GM18951 (cell line): Measurements from ENCODE around the gene ZNF846.
"Not testable (repeated sequence)": the region's sequence is repeated elsewhere in the genome, so short reads cannot be mapped to it uniquely, and the experiment has no call there.

Experiments
- POLR2A ChIP-seq: IDR thresholded peaks from 4 replicates; pipeline ENCODE4 v1.6.1; 2011; ENCODE audit warnings: mild to moderate bottlenecking; ENCODE audit not compliant: insufficient read length, insufficient read depth; ENCODE audit errors: extremely low read depth
- in situ Hi-C: fragments of 300-500 bp; cut with MboI; formaldehyde crosslinking; loops from one replicate; pipeline ENCODE4 v1.12.0; 2022; ENCODE audit warnings: low sequenced_read_pairs, mixed read lengths, inconsistent platforms; ENCODE audit not compliant: unreplicated experiment

ZNF846 gene

DNA sequence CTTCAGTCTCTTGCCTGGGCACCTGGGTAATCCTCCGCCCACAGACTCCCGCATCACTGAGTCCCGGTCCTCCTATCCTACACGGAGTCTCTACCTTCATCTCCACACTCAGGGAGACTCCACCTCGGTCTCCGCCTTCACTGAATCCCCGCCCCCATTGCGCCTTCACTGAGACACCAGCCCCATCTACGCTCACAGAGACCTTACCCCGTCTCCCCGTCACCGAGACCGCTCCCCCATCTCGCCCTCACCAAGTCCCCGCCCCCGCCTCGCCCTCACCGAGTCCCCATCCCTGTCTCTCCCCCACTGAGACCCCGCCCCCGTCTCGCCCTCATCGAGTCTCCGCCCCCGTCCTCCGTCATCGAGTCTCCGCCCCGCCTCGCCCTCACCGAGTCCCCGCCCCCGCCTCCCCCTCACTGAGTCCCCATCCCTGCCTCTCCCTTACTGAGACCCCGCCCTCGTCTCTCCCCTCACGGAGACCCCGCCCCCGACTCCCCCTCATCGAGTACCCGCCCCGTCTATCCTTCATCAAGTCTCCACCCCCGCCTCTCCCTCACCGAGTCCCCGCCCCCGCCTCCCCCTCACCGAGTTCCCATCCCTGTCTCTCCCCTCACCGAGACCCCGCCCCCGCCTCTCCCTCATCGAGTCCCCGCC, 23.1 kb upstream of the ZNF846 start:
- in situ Hi-C loops, result no loop called here

DNA sequence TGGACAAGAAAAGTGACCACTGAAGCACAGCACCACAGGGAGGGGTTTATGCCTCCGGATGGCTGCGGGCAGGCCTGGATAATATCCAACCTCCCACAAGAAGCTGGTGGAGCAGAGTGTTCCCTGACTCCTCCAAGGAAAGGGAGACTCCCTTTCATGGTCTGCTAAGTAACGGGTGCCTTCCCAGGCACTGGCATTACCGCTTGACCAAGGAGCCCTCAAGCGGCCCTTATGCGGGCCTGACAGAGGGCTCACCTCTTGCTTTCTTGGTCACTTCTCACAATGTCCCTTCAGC, 22.5 kb upstream of the ZNF846 start:
- in situ Hi-C loops, result not testable (repeated sequence)

More for the DNA sequence above, 23.1 kb upstream of the ZNF846 start:
- no peak for TF ChIP-seq POLR2A

DNA sequence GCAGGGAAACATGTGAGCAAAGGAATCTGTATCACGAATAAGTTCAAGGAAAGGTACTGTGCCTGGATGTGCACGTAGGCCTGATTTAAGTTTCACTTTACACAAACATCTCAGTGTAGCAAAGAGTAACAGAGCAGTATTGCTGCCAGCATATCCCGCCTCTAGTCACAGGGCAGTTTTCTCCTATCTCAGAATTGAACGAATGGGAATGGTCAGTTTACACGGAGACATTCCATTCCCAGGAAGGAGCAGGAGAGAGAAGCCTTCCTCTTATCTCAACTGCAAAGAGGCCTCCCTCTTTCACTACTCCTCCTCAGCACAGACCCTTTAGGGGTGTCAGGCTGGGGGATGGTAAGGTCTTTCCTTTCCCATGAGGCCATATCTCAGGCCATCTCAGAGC, 21.0 kb upstream of the ZNF846 start:
- in situ Hi-C loops, result not testable (repeated sequence)

DNA sequence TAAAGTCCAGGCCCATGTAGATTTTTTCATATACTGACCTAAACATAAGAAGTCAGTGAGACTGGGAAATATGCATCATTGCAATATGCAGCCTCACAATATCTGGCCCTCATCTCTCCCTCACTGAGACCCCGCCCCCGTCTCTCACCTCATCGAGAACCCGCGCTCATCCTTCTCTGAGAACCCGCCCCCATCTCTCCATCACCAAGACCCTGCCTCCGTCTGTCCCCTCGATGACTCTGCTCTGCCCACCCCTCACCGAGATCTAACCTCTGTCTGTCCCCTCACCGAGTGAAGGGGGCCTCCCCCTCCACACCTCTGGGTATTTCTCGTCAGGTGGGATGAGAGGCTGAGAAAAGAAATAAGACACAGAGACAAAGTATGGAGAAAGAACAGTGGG, 20.5 kb upstream of the ZNF846 start:
- no peak for TF ChIP-seq POLR2A
- in situ Hi-C loops, result no loop called here

DNA sequence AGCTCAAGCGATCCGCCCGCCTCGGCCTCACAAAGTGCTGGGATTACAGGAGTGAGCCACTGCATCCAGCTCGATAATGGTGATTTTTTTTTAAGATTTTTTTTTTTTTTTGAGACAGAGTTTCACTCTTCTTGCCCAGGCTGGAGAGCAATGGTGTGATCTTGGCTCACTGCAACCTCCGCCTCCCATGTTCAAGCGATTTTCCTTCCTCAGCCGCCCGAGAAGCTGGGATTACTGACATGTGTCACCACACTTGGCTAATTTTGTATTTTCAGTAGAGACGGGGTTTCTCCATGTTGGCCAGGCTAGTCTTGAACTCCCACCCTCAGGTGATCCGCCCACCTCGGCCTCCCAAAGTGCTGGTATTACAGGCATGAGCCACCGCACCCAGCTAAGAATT, 20.1 kb upstream of the ZNF846 start:
- in situ Hi-C loops, result not testable (repeated sequence)

DNA sequence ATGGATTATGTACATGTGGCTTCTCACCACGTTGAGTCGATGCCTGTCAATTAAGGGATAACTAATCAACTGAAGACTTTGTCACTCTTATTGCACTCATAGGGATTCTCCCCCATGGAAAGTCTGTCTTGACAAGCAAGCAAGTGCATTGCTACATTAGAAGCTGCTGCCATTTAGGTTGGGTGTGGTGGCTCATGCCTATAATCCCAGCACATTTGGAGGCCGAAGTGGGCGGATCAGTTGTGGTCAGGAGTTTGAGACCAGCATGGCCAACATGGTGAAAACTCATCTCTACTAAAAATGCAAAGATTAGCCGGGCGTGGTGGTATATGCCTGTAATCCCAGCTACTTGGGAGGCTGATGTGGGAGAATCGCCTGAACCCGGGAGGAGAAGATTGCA, 18.3 kb upstream of the ZNF846 start:
- in situ Hi-C loops, result no loop called here
- no peak for TF ChIP-seq POLR2A

DNA sequence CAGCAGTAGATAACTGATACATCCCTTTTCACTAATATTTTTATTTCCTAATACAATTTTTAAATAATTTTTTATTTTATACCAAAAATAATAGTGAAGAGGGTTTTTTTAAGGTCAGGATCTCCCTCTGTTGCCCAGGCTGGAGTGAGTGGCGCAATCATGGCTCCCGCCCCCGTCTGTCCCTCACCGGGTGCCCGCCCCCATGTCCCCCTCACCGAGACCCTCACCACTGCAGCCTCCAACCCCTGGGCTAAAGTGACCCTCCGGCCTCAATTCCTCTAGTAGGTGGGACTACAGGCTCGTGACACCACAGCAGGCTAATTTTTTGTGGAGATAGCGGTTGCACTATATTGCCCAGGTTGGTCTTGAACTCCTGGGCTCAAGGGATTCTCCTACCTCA, 17.8 kb upstream of the ZNF846 start:
- in situ Hi-C loops, result no loop called here
- TF ChIP-seq POLR2A, result no peak

DNA sequence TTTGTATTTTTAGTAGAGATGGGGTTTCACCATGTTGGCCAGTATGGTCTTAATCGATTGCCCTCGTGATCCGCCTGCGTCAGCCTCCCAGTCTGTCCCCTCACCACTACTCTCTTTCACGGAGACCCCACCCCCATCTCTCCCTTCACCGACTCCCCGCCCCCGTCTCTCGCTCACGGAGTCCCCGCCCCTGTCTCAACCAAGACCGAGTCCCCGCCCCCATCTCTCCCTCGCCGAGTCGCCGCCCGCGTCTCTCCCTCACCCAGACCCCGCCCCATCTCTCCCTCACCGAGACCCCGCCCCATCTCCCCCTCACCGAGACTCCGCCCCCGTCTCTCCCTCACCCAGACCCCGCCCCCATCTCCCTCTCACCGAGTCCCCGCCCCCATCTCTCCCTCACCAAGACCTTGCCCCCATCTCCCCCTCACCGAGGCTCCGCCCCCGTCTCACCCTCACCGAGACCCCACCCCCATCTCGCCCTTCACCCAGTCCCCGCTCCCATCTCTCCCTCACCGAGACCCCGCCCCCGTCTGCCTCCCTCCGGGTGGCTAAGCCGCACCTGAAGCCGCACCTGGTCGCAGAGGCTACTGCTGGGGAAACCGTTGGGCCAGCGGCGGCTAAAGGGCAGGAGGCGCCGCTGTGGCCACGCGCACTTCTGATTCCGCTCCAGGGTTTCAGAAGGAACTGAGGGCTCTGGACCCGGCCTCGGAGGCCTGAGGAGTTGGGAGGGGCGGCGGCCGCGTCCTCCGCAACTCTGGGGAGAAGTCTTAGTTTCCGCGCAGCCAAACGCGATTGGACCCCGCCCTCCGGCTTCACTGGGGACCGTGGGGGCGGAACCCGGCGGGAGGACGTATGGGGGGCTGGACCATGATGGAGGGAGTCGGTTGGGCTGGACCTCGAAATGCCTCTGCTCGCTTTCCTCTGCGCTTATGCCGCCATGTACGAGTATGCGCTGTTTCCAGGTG, 17.1 kb upstream of the ZNF846 start:
- in situ Hi-C loops, result no loop called here

DNA sequence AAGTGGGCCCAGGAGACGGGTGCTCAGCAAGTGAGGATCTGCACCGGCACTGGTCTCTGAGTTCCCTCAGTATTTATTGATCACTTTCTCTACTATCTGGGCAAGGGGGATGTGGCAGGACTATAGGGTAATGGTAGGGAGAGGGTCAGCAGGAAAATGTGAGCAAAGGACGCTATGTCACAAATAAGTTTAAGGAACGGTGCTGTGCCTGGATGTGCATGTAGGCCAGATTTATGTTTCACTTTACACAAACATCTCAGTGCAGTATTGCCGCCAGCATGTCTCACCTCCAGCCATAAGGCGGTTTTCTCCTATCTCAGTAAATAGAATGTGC, 15.6 kb upstream of the ZNF846 start:
- in situ Hi-C loops, result not testable (repeated sequence)

More for the DNA sequence above, 17.1 kb upstream of the ZNF846 start:
- peak; percentile 64 for TF ChIP-seq POLR2A

DNA sequence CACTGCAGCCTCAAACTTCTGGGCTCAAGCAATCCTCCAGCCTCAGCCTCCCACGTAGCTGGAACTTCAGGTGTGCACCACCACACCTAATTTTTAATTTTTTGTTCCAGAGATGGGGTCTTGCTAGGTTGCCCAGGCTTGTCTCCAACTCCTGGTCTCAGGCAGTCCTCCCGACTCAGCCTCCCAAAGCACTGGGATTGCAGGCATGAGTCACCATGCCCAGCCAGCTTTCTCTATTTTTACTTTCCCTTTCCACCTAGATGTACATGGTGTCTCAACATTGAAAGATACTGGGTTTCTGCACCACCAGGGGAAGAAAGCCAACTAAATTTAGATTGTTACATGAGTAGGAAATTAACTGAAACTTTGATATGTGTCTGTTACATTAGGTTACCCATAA, 13.8 kb upstream of the ZNF846 start:
- in situ Hi-C loops, result no loop called here

DNA sequence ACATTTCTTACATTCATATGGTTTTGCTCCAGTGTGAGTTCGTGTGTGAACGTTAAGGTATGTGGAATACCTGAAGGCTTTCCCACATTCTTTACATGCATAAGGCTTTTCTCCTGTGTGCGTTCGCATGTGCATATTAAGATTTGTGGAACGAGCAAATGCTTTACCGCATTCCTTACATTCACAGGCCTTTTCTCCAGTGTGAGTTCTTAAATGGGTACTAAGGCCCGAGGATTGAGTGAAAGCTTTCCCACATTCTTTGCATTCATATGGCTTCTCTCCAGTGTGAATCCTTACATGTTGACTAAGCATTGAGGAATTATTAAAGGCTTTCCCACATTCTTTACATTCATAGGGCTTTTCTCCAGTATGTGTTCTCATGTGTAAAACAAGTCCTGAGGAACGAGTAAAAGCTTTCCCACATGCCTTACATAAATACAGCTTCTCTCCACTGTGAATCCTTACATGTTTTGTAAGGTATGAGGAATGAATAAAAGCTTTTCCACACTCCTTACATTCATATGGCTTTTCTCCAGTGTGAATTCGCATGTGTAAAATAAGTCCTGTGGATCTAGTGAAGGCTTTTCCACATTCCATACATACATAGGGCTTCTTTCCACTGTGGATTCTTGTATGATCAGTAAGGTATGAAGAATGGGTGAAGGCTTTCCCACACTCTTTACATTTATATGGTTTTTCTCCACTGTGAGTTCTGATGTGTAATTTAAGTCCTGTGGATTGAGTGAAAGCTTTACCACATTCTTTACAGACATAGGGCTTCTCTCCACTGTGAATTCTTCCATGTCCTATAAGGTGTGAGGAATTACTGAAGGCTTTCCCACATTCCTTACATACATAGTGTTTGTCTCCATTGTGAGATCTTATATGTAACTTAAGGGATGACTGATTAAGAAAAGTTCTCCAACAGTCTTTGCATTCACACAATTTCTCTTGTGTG, 10.7 kb downstream of the ZNF846 start:
- in situ Hi-C loops, result no loop called here
- TF ChIP-seq POLR2A, result no peak

More for the DNA sequence above, 13.8 kb upstream of the ZNF846 start:
- no peak for TF ChIP-seq POLR2A

DNA sequence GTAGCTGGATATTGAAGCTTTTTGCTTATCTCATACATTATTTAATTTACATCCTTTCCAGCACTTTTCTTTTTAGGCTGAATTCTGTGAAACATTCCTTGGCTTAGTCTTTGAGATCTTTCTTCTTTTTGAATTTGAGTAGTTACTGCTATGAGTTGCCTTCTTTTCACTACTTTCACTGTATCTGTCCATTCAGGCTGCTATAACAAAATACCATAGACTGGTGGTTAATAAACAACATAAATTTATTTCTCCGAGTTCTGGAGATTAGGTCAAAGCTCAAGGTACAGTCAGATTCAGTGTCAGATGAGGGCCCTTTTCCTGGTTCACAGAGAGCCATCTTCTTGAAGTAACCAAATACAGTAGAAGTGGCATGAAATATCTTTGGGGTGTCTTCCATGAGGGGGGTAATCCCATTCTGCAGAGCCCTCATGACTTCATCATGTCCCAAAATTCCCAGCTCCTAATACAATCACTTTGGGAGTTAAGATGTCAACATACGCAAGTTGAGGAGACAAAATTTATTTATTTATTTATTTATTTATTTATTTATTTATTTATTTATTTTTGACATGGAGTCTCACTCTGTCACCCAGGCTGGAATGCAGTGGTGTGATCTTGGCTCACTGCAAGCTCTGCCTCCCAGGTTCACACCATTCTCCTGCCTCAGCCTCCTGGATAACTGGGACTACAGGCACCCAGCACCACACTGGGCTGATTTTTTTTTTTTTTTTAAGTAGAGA, 15.7 kb downstream of the ZNF846 start:
- in situ Hi-C loops, result no loop called here
- no peak for TF ChIP-seq POLR2A

DNA sequence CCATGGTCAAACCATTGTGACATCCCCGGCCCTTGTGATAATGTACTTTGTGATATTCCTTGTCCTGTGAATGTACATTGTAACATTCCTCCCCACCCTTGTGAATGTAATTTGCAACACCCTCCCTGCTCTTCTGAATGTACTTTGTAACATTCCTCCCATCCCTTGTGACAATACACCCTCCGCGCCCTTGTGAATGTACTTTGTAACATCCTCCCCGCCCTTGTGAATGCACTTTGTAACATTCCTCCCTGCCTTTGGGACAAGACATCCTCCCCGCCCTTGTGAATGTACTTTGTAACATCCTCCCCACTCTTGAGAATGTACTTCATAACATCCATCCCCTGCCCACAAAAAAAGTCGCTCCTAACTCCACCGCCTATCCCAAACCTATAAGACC, 17.1 kb downstream of the ZNF846 start:
- TF ChIP-seq POLR2A, result no peak

More for the DNA sequence above, 17.1 kb downstream of the ZNF846 start:
- in situ Hi-C loops, result no loop called here
